Stimulated activated CD8-positive, alpha-beta memory T cell treated with anti-CD3 and anti-CD28 coated beads, Interleukin-12 subunit alpha, Interleukin-12 subunit beta, amount 100 ng/mL, for 4 hours (primary cell): ENCODE results near the gene DHX58.

ENCODE experiments used
- DNase-seq: peaks from one replicate; pipeline ENCODE4 v3.0.0-alpha.2; 2020; ENCODE audit warnings: low read depth

DHX58 gene

GRCh38 chr17:42109086-42109485 lies 3.4 kb downstream of the DHX58 start:
- DNase-seq = no peak

GRCh38 chr17:42107597-42108576 lies 4.6 kb downstream of the DHX58 start:
- peak; percentile 88 for DNase-seq

GRCh38 chr17:42107124-42107523 lies 5.4 kb downstream of the DHX58 start:
- DNase-seq = no peak

GRCh38 chr17:42106009-42106408 lies 6.5 kb downstream of the DHX58 start:
- no peak for DNase-seq

- DNase-seq = no peak
Observed at GRCh38 chr17:42104264-42104663, 8.2 kb downstream of the DHX58 start.

GRCh38 chr17:42103221-42103954 lies 9.1 kb downstream of the DHX58 start:
- DNase-seq = no peak

GRCh38 chr17:42101513-42102292 lies 10.8 kb downstream of the DHX58 start:
- DNase-seq = peak; percentile 40

GRCh38 chr17:42098730-42099399 lies 13.6 kb downstream of the DHX58 start:
- DNase-seq = no peak

GRCh38 chr17:42097691-42098631 lies 14.6 kb downstream of the DHX58 start, which contains the start of gene ZNF385C:
ZNF385C (minus strand) TSS chr17:42098473; CDS start chr17:42063056, 35,417 bp downstream.
- peak; percentile 22 for DNase-seq

GRCh38 chr17:42096360-42097111 lies 16.0 kb downstream of the DHX58 start:
- DNase-seq = no peak

- no peak for DNase-seq
Observed at GRCh38 chr17:42094375-42095069, 18.0 kb downstream of the DHX58 start.

- no peak for DNase-seq
Observed at GRCh38 chr17:42092939-42093338, 19.6 kb downstream of the DHX58 start.

GRCh38 chr17:42090964-42091790 lies 21.3 kb downstream of the DHX58 start:
- DNase-seq = no peak

GRCh38 chr17:42088736-42089135 lies 23.8 kb downstream of the DHX58 start:
- no peak for DNase-seq

GRCh38 chr17:42087736-42088705 lies 24.5 kb downstream of the DHX58 start:
- DNase-seq = no peak

GRCh38 chr17:42087042-42087701 lies 25.3 kb downstream of the DHX58 start:
- no peak for DNase-seq
